ENCODE measurements around the gene FOXD4L6.
"Not testable (repeated sequence)": the region's sequence is repeated elsewhere in the genome, so short reads cannot be mapped to it uniquely, and the experiment has no call there.

Gene FOXD4L6

DNA sequence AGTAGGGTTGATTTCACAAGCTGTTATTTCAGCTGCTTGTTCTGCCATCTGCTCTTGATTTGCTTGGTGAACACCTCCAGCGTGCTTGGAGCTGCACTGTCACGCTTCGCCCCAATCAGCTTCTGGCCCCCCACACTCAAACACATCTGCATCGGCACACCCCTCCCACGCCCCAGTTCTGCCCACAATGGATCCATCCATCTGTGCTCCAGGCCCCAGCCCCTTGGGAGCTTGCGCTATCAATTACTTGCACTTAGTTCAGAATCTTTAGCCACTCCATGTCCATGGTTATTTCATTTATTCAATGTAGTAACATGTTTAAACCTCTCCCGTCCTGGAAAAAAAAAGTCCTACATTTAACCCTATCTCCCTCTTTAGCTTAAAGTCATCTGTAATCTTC is 28.0 kb downstream of the FOXD4L6 start:
- DNase-seq (ENCODE audit: low spot score), result not testable (repeated sequence)

DNA sequence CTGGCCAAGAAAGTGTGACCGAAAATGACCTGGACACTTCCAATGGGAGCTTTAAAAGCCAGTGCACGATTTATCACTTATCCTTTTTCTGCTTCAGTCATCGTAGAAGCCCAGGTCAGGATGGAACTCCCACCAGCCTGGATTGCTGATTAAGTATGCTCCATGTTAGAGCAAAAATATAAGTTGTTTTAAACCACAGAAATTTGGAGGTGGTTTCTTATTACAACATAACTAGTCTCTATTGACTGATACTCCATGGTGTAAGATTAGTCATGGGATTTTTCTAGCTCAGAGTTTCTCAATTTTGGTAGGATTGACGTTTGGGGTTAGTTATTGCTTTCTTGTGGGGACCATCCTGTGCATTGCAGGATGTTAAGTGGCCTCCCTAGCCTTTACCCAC is 29.7 kb downstream of the FOXD4L6 start:
- not testable (repeated sequence) for DNase-seq (ENCODE audit: low spot score)

GRCh38 chr9:41095060-41095459 is 33.4 kb downstream of the FOXD4L6 start:
- not testable (repeated sequence) for DNase-seq (ENCODE audit: low spot score)

DNA sequence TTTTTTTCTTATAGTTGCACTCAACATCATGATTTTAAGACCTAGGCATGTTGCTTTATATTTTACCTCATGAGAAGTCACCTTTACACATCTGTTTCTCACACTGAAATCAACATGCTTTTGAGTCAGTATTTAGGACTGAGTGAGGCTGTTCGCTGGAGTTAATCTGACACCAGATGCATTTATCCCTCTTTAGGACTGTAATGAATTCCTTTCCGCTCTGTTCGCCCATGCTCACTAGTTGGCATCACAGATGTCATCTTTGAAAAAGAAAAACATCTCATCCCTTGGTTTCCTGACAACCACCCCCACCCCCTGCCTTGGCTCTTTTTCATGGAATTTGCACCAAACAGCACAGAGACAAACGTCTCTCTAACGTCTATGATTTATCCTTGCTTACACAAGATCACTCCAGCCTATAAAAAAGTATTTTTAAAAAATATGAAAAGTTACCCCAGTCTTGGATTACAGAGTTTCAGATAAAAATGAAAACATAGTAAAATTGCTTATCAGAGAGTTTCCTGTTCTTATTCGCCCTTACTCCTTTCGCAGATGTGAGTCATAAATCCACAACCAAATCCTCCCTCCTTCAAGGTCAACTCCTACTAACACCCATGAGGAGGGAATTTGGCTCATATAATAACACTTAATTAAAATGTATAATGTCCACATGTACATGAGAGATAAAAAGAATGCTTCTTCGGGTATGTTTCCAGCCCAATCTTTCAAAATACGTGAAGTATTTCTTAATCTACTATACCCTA is 34.3 kb downstream of the FOXD4L6 start:
- DNase-seq (ENCODE audit: low spot score), result not testable (repeated sequence)

DNA sequence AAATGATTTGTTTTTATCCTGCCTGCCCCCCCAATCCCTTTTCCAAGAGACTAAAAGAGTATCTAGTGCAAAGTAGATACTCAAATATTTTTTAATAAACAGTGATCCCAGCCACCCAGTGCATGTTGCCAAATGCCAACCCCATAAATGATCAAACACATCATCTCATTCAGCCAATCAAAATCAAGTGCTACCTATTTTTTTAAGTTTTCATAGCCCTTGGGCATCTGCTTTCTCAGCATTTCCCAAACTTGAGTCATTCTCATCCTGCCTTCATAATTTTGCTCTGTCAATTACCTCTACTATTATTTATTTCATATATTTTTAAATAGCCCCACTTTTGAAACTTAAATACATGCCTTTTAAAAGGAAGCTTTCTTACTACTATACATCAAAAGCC is 37.6 kb downstream of the FOXD4L6 start:
- DNase-seq (ENCODE audit: low spot score), result not testable (repeated sequence)

DNA sequence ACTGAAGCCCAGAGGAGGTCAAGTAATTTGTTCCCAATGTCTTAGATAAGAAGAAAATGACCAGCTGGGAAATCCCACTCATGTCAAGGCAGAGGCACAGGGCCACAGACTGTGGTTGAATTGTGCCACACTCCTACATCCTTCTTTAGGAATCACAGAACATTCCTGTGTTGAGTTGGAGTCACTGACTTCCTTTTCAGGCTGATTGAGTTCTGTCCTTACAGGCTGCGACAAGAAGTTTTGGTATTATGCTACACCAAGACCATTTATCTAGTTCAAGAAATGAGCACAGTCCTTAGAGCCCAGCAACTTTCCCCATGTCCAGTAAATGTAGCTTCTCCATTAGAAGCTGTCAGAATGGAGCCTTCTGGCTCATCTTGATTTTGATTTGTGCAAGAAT is 38.1 kb downstream of the FOXD4L6 start:
- DNase-seq (ENCODE audit: low spot score), result not testable (repeated sequence)

- DNase-seq (ENCODE audit: low spot score), result not testable (repeated sequence)
Measured at GRCh38 chr9:41088450-41089059, 39.9 kb downstream of the FOXD4L6 start.

GRCh38 chr9:41087929-41088328 is 40.6 kb downstream of the FOXD4L6 start:
- DNase-seq (ENCODE audit: low spot score), result not testable (repeated sequence)

- DNase-seq (ENCODE audit: low spot score), result not testable (repeated sequence)
Measured at GRCh38 chr9:41087157-41087780, 41.2 kb downstream of the FOXD4L6 start.

DNA sequence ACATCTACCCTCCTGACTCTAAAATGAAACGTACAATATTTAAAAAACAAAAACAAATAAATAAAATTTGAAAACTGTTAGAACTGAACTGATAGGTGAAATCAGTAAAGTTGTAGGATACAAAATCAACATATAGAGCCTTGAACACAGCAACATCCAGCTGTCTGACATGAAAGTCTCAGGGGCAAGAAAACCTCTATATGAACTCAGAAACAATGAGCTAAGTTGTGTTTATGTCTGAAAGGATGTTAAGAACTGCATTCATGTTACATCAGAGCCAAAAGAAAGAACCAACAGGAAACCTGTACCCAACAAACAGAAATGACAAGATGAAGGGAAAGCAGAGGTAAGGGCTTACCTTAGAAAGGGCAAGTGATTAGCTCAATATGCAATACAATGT is 41.8 kb downstream of the FOXD4L6 start:
- not testable (repeated sequence) for DNase-seq (ENCODE audit: low spot score)

GRCh38 chr9:41086215-41086614 is 42.3 kb downstream of the FOXD4L6 start:
- DNase-seq (ENCODE audit: low spot score), result not testable (repeated sequence)

GRCh38 chr9:41082358-41082757 is 46.1 kb downstream of the FOXD4L6 start:
- not testable (repeated sequence) for DNase-seq (ENCODE audit: low spot score)

DNA sequence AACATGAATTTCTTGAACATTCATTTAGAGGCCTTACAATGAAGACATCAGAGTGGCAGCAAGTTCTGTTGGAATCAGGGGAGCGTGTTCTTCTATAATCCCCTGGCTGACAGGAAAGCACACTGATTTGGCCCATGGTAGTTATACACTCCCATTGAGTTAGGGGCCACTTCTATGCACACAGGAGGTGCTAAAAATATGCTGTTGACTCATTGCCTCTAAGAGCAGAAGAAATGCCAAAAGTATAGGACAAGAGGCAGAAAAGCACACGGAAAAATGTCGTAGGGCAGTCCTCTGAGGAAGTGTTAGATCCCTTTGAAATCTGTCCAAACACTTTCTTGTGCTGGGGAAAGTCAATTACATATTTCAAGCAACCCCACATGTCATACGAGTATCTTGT is 49.0 kb downstream of the FOXD4L6 start:
- not testable (repeated sequence) for DNase-seq (ENCODE audit: low spot score)

GRCh38 chr9:41077586-41077985 is 50.9 kb downstream of the FOXD4L6 start:
- DNase-seq (ENCODE audit: low spot score), result not testable (repeated sequence)
